Testis (tissue), 2 donors: ENCODE results near the gene TRABD2A.

ENCODE experiments used
- CTCF ChIP-seq, 3 experiments: fragments of 450-650 bp in 2 of 3; fragments of 200-600 bp in 1 of 3; sonication (generic) in 1 of 3; IDR thresholded peaks; one replicate each; pipeline ENCODE4 v1.5.1; 2016 to 2019; ENCODE audit warnings: antibody characterized with exemption in 3 of 3, mild to moderate bottlenecking in 2 of 3, moderate library complexity in 1 of 3
- POLR2A ChIP-seq: fragments of 450-650 bp; IDR thresholded peaks from one replicate; pipeline ENCODE4 v1.6.1; 2017; ENCODE audit warnings: antibody characterized with exemption, mild to moderate bottlenecking, moderate library complexity

DNA sequence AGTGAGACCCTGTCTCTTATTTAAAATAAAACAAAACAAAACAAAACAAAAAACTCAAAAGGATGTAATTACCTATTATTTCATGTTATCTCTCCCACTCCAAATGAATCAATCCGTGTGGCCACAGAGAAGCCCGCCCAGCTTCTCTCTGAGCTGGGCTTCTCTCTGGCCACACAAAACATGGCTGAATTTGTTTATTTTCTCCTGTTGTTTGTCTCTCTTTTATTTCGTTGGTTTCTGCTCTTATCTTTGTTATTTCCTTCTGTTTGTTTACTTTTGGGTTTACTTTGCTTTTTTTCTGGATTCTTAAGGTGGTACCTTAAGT is 1.5 kb upstream of the TRABD2A start:
- TF ChIP-seq CTCF (IDR thresholded peaks at IDR 0.05) (no peak), POLR2A (no peak)
